Measurements from ENCODE around the gene PDS5B.

The PDS5B gene

GRCh38 chr13:32585550-32586079 lies 637 bp upstream of the PDS5B start:
- TF ChIP-seq CTCF (IDR thresholded peaks at IDR 0.05) = no peak

- TF ChIP-seq CTCF (IDR thresholded peaks at IDR 0.05) = peak; percentile 7; the same call in 1 of the 2 replicates
These were observed 959 bp downstream of the PDS5B start for GRCh38 chr13:32587011-32587810.

GRCh38 chr13:32587811-32588170 lies 1.5 kb downstream of the PDS5B start:
- no peak for TF ChIP-seq CTCF (IDR thresholded peaks at IDR 0.05)

- TF ChIP-seq CTCF (IDR thresholded peaks at IDR 0.05) = no peak
These were observed 2.5 kb downstream of the PDS5B start for GRCh38 chr13:32588736-32589135.

GRCh38 chr13:32589471-32589870 lies 3.2 kb downstream of the PDS5B start:
- no peak for TF ChIP-seq CTCF (IDR thresholded peaks at IDR 0.05)

GRCh38 chr13:32590266-32590665 lies 4.0 kb downstream of the PDS5B start:
- no peak for TF ChIP-seq CTCF (IDR thresholded peaks at IDR 0.05)

- TF ChIP-seq CTCF (IDR thresholded peaks at IDR 0.05) = no peak
These were observed 5.8 kb downstream of the PDS5B start for GRCh38 chr13:32592082-32592481.

All from LNCAP (cell line).